ENCODE results near the gene OR5C1. TPM values are rescaled to one million over a fixed set of nuclear protein-coding genes. Genes with fewer than 3 reads are reported as not detected.

Gene OR5C1
- total RNA-seq, 1 donor from 2014 or later = not detected

Other genes starting within 250 kb of the OR5C1 start
- not detected in 2 replicates for gene OR1N2, start 235.8 kb upstream of the OR5C1 start, total RNA-seq
- gene OR1L8, start 205.5 kb upstream of the OR5C1 start, total RNA-seq = not detected in 2 replicates
- gene OR1Q1, start 174.2 kb upstream of the OR5C1 start, total RNA-seq = not detected in 2 replicates
- gene OR1B1, start 131.3 kb upstream of the OR5C1 start, total RNA-seq = not detected in 2 replicates
- gene OR1L1, start 127.2 kb upstream of the OR5C1 start, total RNA-seq = not detected in 2 replicates
- not detected in 2 replicates for gene OR1L3, start 113.8 kb upstream of the OR5C1 start, total RNA-seq
- gene OR1L4, start 64.9 kb upstream of the OR5C1 start, total RNA-seq = not detected in 2 replicates
- gene OR1L6, start 46.6 kb upstream of the OR5C1 start, total RNA-seq = not detected in 2 replicates
- not detected in 2 replicates for gene OR1K1, start 11.2 kb downstream of the OR5C1 start, total RNA-seq
- 27.4 and 30.6 TPM in 2 replicates for gene PDCL, start 39.7 kb downstream of the OR5C1 start, total RNA-seq
- gene RC3H2, start 116.4 kb downstream of the OR5C1 start, total RNA-seq = 74.1 and 74.4 TPM in 2 replicates
- 7.6 and 9.1 TPM in 2 replicates for gene ZBTB6, start 124.4 kb downstream of the OR5C1 start, total RNA-seq
- gene ZBTB26, start 142.6 kb downstream of the OR5C1 start, total RNA-seq = 8.6 and 9.0 TPM in 2 replicates
- gene RABGAP1, start 152.1 kb downstream of the OR5C1 start, total RNA-seq = 88.4 and 92.9 TPM in 2 replicates
- gene GPR21, start 244.7 kb downstream of the OR5C1 start, total RNA-seq = 3.4 and 4.3 TPM in 2 replicates

All from osteocyte (in vitro differentiated cells).